Fibroblast of pulmonary artery (primary cell): ENCODE data around the gene SPSB3.

Experiments used
- DNase-seq: peaks from one replicate; pipeline ENCODE4 v3.0.0-alpha.2; 2010; ENCODE audit warnings: low read depth
- H3K4me3 ChIP-seq: replicated peaks from 2 replicates; pipeline ENCODE4 v1.5.1; 2011; ENCODE audit warnings: low read depth, mild to moderate bottlenecking, control low read depth, low read length, moderate library complexity
- CTCF ChIP-seq: IDR thresholded peaks from 2 replicates; pipeline ENCODE4 v1.5.1; 2011; ENCODE audit warnings: mild to moderate bottlenecking, control low read depth, low read length, inconsistent platforms; ENCODE audit errors: missing control alignments

SPSB3 gene

GRCh38 chr16:1784977-1785845 is 2.8 kb upstream of the SPSB3 start:
- no peak overlapping the region for H3K4me3 ChIP-seq
- no peak for DNase-seq
- TF ChIP-seq CTCF, result no peak

- H3K4me3 ChIP-seq, result peak overlapping the region; percentile 75
- DNase-seq, result no peak
- TF ChIP-seq CTCF, result no peak
Measured at GRCh38 chr16:1781758-1782407, 488 bp downstream of the SPSB3 start.

GRCh38 chr16:1781254-1781653 is 1.1 kb downstream of the SPSB3 start:
- peak overlapping the region; percentile 75 for H3K4me3 ChIP-seq
- no peak for DNase-seq
- TF ChIP-seq CTCF, result no peak

- DNase-seq, result no peak
- H3K4me3 ChIP-seq, result no peak overlapping the region
- TF ChIP-seq CTCF, result no peak
Measured at GRCh38 chr16:1780677-1781072, 1.7 kb downstream of the SPSB3 start.

- TF ChIP-seq CTCF, result no peak
- no peak overlapping the region for H3K4me3 ChIP-seq
- no peak for DNase-seq
Measured at GRCh38 chr16:1779741-1780676, 2.4 kb downstream of the SPSB3 start.

GRCh38 chr16:1779234-1779701 is 3.1 kb downstream of the SPSB3 start:
- DNase-seq, result no peak
- no peak for TF ChIP-seq CTCF
- no peak overlapping the region for H3K4me3 ChIP-seq
